Superior temporal gyrus (tissue), 1 donor: ENCODE measurements around the gene GDPGP1.

Experiments used
- DNase-seq: peaks from one replicate; pipeline ENCODE4 v3.0.0-alpha.2; 2016; ENCODE audit errors: extremely low spot score

Gene GDPGP1

DNA sequence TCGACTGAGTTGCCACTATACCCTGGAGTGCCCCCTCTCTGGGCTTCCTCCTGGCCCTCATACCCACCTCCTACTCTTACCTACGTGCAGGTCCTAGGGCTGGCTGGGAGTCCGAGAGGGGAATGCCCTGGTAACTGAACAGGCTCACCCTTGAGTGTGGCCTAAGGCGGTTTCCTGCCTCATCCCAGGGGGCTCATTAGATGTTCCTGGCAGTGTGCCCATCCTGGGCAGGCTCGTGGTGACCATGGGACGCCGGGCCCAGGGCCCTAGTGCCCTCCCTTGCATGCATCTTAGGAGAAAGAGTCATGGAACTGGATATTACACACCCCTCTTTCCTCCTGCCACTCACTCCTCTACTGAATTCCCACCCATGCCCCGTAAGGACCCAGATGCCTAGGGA is 30.1 kb upstream of the GDPGP1 start:
- DNase-seq = no peak

DNA sequence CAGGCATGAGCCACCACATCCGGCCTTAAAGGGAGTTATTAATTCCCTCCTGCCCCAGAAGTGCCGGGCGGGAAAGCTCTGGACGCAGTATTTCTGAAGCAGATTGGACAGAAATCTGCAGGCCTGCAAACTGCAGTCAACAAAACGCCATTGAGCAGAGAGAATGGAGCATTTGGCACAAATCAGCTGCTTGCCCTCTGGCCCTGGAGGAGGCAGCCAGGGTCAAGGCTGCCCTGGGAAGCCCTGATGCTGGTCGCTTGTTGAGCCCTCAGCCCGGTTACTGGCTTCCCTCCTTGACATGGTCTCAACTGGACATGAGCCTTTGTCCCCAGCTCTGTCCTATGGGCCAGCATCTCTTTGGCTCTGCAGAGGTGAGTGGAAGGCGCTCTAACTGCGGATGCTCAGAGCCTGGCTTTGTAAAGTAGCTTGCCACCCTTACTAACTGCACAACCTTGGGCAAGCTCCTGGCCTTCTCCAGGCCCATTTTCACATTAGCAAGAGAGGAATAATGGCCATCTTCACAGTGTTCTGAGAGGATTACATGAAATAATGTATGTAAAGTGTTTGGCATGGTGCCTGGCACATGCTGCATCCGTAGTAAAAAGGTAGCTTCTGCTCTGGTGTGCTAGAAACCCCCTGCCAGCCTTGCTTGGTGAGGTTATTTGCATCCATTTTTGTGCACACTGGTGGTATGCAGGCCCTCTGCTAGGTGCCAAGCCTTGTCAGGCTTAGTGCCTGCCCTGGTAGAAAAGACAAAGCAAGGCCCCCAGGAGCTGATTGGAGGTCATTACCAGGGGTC is 28.8 kb upstream of the GDPGP1 start:
- DNase-seq = no peak

DNA sequence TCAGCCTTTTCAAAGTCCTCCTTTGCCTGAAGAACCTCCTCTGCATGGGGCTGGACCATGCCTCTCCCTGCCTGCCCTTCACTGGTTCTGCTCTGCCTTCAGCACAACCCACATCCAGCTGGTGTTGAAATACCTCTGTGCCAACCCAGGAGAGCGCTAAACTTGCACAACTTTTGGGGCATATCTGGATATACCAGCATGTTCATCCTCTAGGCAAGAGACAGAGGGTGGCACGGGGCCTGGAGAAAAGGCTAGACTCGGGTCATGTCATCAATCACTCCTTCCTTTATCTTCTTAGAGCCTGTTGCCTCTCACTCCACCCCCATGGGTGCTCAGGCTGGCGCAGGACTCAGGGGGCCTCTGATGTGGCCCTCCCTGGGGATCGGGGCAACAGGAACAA is 28.1 kb upstream of the GDPGP1 start:
- no peak for DNase-seq

DNA sequence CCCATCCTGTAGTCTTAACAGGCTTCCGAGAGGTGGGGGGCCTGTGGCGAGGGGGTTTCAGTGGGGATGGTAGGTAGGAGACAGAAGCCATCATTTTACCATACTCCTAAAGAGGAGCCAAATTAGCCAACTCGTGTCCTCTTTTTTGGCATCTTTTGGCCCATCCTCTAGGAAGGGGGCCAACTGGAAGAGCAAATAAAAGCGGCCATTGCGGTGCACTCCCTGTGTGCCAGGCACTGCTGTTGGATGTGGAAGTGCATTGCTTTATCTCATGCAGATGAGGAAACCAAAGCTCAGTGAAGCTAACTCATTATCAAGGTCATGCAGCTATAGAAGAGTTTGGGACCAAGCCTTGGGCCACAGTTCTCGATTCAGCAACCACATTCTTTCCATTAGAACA is 26.8 kb upstream of the GDPGP1 start:
- no peak for DNase-seq

DNA sequence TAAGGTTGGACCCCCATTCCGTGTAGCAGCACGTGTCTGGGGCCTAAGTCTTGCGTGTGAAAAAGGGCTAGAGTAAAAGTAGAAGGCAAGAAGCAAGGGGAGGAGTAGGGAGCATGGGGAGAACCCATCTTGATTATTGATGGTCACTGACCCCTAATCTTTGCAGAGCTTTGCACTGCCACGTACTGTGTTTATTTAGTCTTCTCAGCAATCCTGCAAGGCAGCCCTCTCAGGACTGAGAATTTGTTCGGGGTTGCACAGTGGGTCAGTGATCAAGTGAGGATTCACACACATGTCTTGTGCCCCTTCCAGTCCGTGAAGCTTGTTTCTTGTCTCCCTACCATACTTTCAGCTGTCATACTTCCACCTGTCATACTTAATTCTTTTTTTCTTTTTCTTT is 25.7 kb upstream of the GDPGP1 start:
- no peak for DNase-seq

DNA sequence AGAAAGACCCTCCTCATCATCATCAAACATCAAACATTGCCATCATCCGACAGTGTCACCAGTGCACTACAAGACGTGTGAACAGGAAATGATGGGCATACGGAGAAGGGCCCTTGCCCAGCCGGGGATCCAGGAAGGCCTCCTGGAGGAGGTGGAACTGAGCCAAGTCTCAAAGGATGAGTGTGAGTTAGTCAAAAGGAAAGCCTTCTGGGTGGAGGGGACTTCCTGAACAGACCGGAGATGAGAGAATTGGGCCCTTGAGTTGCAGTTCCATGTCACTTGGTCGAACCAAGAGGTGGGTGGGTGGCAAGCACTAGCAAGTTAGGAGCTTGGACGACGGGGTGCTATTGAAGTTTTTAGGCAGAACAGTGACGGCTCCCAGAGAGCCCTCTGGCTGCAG is 24.4 kb upstream of the GDPGP1 start:
- no peak for DNase-seq

DNA sequence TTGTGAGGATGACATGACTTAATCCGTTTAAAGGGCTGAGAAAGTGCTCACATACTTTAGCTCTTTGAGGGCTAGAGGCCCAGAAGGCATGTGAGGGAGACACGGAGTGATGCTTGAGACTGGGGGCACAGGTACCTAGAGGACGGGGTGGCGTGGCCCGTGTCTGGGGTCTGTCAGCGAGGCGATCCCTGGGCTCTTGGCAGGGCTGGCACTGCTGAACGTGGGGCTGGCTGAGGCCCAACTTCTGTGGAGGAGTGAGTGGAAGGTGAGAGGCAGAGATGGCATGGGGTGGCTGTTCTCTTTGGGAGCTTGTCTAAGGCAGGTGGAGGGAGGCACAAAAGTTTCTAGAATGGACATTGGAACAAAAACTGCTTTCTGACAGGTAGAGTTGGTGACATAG is 23.4 kb upstream of the GDPGP1 start:
- no peak for DNase-seq

DNA sequence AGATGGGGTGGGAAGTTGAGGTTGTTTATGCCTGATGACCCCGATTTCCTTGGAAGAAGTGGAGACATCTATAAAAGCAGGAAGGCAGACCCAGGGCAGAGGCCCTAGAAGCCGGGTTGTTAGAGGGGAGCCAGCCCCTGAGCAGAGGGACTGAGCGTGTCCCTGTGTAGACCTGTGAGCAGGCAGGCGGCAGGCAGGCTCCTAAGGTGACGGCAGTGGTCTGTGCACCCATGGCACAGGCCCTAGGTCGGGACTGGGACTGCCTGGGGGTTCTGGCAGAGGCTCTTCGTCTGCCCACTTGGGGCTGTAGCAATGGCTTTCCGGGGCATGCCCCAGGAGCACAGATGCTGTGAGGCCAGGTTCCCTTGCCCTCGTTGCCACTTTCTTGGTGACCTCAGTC is 23.0 kb upstream of the GDPGP1 start:
- DNase-seq = no peak

DNA sequence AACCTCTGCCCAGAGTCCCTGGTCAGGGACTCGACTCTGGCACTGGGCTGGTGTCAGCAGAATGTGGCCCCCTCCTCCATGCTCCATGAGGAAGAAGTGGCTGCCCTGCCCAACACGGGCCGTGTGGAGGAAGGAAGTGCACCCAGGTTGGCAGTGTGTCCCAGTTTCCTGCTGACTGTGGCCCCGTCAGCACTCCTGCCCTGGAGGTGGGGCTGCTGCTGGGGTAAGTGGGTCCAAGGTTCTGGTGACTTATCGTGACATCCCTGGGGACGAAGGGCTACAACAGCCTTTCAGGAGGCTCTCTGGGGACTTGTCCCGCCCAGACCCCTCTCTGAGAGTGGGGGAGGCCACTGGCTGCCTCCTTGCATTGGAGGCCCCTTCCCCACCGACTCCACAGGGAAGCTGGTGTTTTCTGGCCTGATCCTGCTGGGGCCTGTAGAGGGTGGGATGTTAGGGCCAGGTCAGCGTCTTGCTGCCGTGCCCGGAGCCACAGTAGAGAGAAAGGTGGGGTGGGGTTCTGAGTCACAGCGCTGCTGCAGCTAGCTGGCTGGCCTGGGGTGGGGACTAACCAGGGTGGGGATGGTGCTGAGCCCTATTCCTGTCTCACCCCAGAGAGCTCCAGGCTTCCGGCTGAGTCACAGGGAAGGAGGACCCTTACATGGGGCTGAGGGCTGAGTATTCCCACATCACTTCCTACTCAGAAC is 22.4 kb upstream of the GDPGP1 start:
- DNase-seq = no peak

DNA sequence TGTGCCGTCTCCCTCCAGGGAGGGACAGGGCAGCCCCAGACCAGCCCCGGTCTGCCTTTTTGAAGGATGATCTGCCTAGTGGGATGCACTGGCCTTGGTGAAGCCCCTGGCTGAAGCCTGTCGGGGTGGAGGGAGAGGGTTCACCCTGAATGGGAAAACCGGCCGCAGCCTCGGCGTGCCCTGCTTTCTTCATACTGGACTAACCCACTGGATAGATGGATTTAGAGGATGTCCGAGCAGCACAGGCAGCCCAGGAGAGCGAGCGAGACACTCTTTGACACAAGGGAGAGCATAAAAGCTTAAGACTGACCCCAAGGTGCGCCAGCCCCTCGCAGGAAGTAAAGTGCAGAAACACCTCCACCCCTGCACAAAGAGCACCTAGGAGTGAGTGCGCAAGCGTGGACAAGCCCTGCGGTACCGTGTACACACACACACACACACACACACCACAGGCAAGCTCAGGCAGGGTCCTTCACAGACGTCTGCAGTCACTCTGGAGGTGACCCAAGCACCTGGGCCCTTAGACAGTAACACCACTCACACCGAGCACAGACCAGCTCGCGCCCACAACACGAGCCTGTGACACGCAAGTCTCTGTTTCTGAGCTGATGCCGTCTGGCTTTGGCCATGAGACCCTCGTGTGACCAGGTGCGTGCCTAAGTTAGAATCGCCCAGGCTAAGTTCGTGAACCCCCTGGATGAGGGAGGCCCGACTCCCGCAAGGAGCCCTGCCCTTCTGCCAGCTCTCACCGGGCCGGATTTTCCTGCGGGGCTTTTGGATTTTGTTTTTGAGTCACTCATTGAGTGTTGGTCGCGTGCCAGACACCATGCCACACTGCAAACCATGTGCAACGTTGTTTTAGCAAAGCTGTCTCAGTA is 21.5 kb upstream of the GDPGP1 start:
- DNase-seq = peak; percentile 8

DNA sequence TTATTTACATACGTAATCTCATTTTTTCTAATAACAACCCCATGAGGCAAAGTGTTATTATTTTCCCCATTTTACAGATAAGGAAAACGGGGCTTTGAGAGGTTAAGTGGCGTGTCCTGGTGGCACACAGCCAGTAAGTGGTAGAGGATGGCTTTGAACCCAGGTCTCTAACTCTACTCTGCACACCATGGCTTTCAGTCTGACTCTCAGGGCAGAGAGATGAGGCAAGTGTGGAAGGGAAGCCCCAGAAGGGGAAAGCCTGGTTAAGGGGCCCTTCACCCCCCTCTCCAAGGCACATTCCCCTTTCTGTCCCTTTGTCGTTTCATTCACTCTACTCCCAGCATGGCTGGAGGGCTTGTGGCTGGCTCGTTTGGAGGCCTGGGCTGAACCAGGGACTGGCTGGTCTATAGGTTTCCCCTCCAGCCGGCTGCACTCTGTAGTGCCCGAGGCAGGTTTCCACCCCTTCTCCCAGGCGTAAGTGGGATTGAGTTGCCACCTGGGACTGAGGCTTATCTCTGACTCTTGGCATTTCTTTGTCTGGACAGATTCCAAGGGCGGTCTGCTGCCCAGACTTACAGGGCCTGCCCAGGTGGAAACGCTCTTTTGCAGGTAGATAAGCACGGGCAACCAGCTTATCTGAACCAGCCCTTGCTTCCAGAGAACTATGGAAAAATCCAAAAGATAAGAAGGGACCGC is 20.7 kb upstream of the GDPGP1 start:
- DNase-seq = no peak

DNA sequence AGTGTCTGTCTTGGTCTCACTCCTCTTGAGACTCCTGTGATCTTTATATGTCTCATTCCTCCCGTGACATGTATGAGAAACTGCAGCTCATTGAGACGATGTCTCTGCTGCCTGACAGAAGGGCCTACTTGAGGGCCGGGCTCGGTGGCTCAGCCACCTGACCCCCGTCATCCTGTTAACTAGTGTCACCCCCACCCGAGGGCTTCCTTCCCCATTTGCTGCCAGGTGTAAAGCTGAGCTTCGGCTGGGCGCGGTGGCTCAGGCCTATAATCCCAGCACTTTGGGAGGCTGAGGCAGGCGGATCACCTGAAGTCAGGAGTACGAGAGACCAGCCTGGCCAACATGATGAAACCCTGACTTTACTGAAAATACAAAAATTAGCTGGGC is 20.2 kb upstream of the GDPGP1 start:
- no peak for DNase-seq

DNA sequence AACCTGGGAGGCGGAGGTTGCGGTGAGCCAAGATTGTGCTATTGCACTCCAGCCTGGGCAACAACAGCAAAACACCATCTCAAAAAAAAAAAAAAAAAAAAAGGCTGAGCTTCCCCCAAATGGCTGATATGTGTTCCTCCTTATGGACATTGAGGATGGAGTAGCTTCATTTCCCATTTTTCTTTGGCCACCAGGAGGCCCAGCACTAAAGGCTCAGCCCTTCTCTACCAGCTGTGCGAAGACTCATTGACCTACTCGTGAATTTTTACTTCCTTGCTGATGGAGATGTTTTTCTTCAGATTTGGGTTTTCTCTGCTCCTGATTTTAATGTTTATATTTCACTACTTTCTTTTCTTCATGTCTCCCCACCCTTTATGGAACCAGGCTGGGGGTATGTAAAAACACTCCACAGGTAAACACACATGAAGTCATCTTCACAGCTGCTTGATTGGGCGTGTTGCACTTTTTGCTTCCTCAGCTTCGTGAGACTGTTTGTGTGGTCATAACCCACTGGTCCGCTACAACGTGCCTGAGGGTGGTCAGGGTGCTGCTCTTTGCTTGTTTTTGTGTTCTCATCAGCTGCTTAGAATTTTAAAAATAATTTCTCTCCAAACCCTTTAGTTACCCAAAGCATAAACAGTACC is 19.3 kb upstream of the GDPGP1 start:
- DNase-seq = no peak

DNA sequence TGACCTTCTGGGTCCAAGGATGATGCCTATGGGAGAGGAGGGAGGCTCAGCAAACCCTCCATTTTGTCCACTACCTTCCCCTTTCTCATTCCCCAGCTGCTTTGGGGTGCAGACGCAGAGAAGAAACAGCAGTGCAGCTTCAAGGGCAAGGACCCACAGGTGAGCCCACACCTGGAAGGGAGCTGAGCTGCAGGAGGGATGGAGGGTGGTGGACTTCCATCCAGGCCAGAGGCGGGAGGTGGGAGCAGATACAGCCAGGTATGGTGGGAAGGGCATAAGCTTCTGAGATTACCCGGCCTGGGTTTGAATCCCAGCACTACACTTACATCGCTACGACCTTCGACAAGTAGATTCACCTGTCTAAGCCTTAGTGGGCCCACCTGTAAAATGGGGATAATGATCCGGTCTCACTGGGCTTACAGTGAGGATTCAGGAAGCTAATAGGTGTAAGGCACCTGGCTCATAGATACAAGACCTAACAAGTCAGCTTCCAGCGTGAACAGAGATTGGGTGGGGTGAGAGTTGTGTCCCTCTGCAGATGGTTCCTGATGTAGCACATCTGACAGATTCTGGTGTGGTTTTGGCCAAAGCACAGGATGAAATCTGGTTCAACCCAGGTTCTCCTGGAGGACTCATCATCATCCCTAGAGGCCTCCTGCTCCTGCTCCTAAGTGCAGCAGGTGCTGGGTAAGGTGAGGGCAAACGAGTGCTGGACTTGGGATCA is 16.2 kb upstream of the GDPGP1 start:
- DNase-seq = no peak

DNA sequence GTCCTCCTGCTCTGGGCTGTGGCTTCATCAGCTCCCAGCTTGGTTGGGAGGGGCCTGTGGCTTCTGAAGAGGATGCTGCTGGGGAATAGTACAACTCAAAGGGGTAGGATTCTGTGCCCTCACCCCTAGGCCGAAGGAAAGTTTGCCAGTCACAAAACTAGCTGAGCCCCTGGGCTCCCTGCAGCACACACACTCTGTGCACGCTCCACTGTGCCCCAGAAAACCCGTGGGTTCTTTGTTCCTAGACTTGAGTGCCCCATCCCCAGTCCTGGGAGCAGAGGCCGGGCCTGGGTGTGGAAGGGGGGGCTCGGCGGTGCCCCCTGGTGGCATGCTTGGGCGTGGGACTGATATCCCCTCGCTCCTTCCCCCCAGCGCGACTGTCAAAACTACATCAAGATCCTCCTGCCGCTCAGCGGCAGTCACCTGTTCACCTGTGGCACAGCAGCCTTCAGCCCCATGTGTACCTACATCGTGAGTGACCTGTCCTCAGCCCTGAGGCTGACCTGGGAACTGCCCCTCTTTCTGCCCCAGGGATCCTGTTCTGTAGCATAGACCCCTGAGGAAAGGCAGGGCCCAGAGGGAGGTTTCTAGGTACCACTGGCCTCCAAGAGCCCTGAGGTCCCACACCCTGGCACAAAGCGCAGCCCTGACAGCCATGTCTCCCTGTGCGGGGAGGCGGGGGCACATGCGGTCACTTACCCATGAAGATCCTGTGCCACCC is 14.4 kb upstream of the GDPGP1 start:
- no peak for DNase-seq

DNA sequence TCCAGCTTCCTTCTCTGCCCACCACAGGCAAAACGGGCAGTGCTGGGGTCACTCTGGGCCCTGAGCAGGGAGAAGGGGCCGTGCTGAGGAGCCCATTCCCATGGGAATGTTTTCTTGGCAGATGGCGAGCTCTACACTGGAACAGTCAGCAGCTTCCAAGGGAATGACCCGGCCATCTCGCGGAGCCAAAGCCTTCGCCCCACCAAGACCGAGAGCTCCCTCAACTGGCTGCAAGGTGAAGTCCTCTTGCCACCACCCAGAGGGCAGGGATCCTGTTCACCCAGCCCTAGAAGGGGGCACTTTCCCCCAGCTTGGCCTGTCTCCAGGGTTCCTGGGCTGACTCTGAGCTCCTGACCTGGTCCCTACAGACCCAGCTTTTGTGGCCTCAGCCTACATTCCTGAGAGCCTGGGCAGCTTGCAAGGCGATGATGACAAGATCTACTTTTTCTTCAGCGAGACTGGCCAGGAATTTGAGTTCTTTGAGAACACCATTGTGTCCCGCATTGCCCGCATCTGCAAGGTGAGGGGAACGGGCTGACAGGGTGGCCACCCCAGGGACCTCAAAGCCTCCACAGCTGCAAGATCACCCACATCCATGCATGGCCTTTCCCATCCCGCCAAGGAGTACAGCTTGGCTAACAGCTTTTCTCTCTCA is 12.6 kb upstream of the GDPGP1 start:
- peak; percentile 83 for DNase-seq

DNA sequence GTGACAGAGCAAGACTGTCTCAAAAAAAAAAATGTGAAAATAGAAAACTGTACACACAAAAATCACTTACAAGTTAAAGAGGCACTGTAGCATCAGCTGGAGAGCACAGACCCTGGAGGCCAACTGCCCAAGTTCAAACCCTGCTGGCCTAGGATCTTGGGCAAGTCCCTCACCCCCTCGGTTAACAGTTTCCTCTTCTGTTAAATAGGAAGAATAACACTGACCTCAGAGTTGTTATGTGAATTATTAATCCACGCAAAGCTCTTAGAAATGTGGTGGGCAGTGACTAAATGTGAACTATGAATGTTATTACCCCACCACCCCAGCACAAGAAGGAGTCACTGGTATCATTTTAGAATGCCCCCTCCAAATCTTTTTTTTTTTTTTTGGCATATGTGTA is 11.5 kb upstream of the GDPGP1 start:
- DNase-seq = no peak

DNA sequence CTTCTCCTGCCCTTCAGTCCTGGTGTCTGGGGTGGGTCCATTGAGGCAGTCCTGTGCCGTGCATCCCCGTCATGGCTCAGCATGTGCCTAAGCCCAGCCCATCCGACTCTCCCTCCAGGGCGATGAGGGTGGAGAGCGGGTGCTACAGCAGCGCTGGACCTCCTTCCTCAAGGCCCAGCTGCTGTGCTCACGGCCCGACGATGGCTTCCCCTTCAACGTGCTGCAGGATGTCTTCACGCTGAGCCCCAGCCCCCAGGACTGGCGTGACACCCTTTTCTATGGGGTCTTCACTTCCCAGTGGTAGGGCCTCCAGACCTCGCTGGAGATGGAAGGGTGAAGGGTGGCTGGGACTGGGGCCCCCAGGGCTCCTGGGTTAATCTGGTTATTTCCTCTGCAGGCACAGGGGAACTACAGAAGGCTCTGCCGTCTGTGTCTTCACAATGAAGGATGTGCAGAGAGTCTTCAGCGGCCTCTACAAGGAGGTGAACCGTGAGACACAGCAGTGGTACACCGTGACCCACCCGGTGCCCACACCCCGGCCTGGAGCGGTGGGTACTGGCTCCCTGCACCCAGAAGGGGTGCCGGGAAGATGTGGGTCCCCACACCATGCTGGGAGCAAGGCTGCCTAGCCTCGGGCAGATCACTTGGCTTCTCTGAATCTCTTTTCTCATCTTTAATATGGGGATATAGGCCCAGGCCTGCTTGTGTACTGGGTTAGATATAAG is 10.4 kb upstream of the GDPGP1 start:
- no peak for DNase-seq

DNA sequence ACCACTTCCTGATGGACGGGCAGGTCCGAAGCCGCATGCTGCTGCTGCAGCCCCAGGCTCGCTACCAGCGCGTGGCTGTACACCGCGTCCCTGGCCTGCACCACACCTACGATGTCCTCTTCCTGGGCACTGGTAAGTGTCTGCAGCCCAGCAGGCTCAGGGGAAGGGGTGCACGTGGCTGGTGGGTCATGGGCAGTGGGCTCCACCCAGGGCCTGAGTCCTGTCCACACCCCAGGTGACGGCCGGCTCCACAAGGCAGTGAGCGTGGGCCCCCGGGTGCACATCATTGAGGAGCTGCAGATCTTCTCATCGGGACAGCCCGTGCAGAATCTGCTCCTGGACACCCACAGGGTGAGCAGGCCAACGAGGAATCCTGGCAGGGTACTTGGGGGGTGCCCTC is 9.0 kb upstream of the GDPGP1 start:
- no peak for DNase-seq
